NCI-H2171 treated with DMSO at 0.1 percent for 48 hours (cell line): ENCODE measurements around the gene POC1A.

ENCODE experiments used
- DNase-seq: peaks from one replicate; lab custom pipeline; 2025; lab: John Stamatoyannopoulos, UW

The POC1A gene

GRCh38 chr3:52154135-52155094, at the start of gene POC1A:
TSS of gene POC1A (minus strand) at chr3:52154423. CDS start at chr3:52154372, 51 bp downstream.
- peak; percentile 85 for DNase-seq

GRCh38 chr3:52203701-52204100, 49.5 kb upstream of the POC1A start:
- no peak for DNase-seq

- no peak for DNase-seq
Observed at GRCh38 chr3:52202384-52203077, 48.3 kb upstream of the POC1A start.

- no peak for DNase-seq
Observed at GRCh38 chr3:52200981-52201679, 46.9 kb upstream of the POC1A start.

GRCh38 chr3:52198643-52199608, 44.7 kb upstream of the POC1A start:
- no peak for DNase-seq

- peak; percentile 64 for DNase-seq
Observed at GRCh38 chr3:52197842-52198625, 43.8 kb upstream of the POC1A start, which contains the start of gene ALAS1. TSS of gene ALAS1 (plus strand) at chr3:52198160. CDS start at chr3:52199242, 1,082 bp downstream.

- no peak for DNase-seq
Observed at GRCh38 chr3:52197499-52197841, 43.2 kb upstream of the POC1A start.

- no peak for DNase-seq
Observed at GRCh38 chr3:52196977-52197376, 42.8 kb upstream of the POC1A start.

- no peak for DNase-seq
Observed at GRCh38 chr3:52195823-52196331, 41.7 kb upstream of the POC1A start.

GRCh38 chr3:52195291-52195597, 41.0 kb upstream of the POC1A start:
- DNase-seq, result no peak

GRCh38 chr3:52194485-52195290, 40.5 kb upstream of the POC1A start:
- DNase-seq, result no peak

- DNase-seq, result no peak
Observed at GRCh38 chr3:52193065-52193464, 38.8 kb upstream of the POC1A start.

GRCh38 chr3:52191663-52192062, 37.4 kb upstream of the POC1A start:
- DNase-seq, result no peak

GRCh38 chr3:52190294-52191074, 36.3 kb upstream of the POC1A start:
- DNase-seq, result no peak

- no peak for DNase-seq
Observed at GRCh38 chr3:52188556-52188955, 34.3 kb upstream of the POC1A start.

- DNase-seq, result no peak
Observed at GRCh38 chr3:52186729-52187128, 32.5 kb upstream of the POC1A start.

- no peak for DNase-seq
Observed at GRCh38 chr3:52185837-52186236, 31.6 kb upstream of the POC1A start.

GRCh38 chr3:52185311-52185710, 31.1 kb upstream of the POC1A start:
- DNase-seq, result no peak

GRCh38 chr3:52184690-52185089, 30.5 kb upstream of the POC1A start:
- DNase-seq, result no peak
